Measurements from ENCODE around the gene FKBP15.

- TF ChIP-seq POLR2A (IDR thresholded peaks at IDR 0.05) (no peak), CTCF (IDR thresholded peaks at IDR 0.05) (no peak)
Measured at GRCh38 chr9:113254991-113255390, 33.9 kb upstream of the FKBP15 start.
